ENCODE results near the gene TLR4. TPM values are rescaled to one million over a fixed set of nuclear protein-coding genes. Genes with fewer than 3 reads are reported as not detected.

TLR4 gene
- total and polyA plus RNA-seq, 10 of the 15 experiments (the other 5 are each of a cell fraction or from before 2014, with no cell fraction given) = 0.03 to 0.50 (median 0.16) TPM

DNA sequence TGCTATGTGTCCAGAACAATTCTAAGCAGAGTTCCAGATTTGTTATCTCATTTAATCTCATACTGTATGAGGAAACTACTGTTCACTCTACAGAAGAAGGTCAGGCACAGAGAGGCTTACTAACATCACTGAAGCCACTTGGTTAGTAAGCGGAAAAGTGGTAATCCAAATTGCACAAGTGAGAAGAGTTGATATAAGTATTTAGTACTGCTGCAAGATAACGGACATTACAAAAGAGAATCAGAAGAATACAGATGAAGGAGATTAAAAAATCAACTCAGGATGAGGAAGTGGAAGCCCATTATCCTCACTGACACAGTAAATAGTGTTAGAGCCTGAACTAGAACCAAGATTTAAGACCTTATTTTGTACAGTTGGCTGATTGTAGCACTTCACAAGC lies 22.3 kb upstream of the TLR4 start:
- intact Hi-C loops (cut with micrococcal nuclease; ENCODE audit: unreplicated experiment) = loop anchor here (2.0 kb wide), 2 partner anchors 23 to 45 kb away; partner anchors contain the start of gene TLR4
- POLR2A ChIA-PET = no interaction called here
- Histone ChIP-seq H3K4me2 (ENCODE audit: control insufficient read depth, insufficient read depth) (no peak overlapping the region), H3K27ac (ENCODE audit: control insufficient read depth, insufficient read depth) (no peak overlapping the region), H4K20me1 (ENCODE audit: control insufficient read depth, insufficient read depth) (no peaks in the 10 kb centered on the region), H3K4me1 (ENCODE audit: control insufficient read depth, insufficient read depth, low read length) (no peaks in the 10 kb centered on the region), H3K4me3 (no peak overlapping the region), H2AFZ (ENCODE audit: control insufficient read depth, low read depth, low read length) (no peak overlapping the region), H3K79me2 (ENCODE audit: control insufficient read depth, insufficient read depth, low read length) (no peaks in the 10 kb centered on the region), H3K9ac (ENCODE audit: control insufficient read depth, insufficient read depth, low read length) (no peak overlapping the region), H3K9me3 (replicated peaks; ENCODE audit: control insufficient read depth, insufficient read depth, low read length) (no peaks in the 10 kb centered on the region), H3K27me3 (replicated peaks in 1 of 2; ENCODE audit: control insufficient read depth in 2 of 2, insufficient read depth in 2 of 2, low read length in 1 of 2) (no peaks in the 10 kb centered on the region), H3K36me3 (ENCODE audit: control insufficient read depth in 2 of 2, insufficient read depth in 2 of 2, low read length in 1 of 2) (no peaks in the 10 kb centered on the region)
- DNase-seq (ENCODE audit: low read depth, low spot score) (no peak), FAIRE-seq (no peak), ATAC-seq (no peak)
- in situ Hi-C loops (cut with MboI) = no loop called here
- BruUV-seq (replicated peaks) = no TSS peak
- RAD21 ChIA-PET (ENCODE audit: unreplicated experiment) = interaction anchor here (1.0 kb wide), 1 partner anchor 22 kb away, joined by 3 read pairs; the partner anchor contains the start of gene TLR4
- 50% methylated on average over 2 of the region's 2 CpGs for WGBS (ENCODE audit: insufficient coverage, insufficient replicate concordance, low lambda C conversion rate, missing lambda C conversion rate)
- CTCF ChIA-PET = interaction anchor here (1.5 kb wide), 1 partner anchor 38 kb away, joined by 4 read pairs; no protein-coding TSS in a partner anchor
- SMC1A ChIA-PET (ENCODE audit: uncharacterized antibody, unreplicated experiment) = no interaction called here
- no peak for TF ChIP-seq CREB1 (IDR thresholded peaks at IDR 0.05; ENCODE audit: low read depth)
- TF ChIP-seq PML (IDR thresholded peaks at IDR 0.05; ENCODE audit: low read length) = no peak
- no peak for TF ChIP-seq EGR1 (IDR thresholded peaks at IDR 0.05; ENCODE audit: borderline replicate concordance in 1 of 2, low read depth in 2 of 2, low read length in 2 of 2)
- TF ChIP-seq MYB (IDR thresholded peaks at IDR 0.05; ENCODE audit: borderline replicate concordance, low read depth, low read length) = no peak
- TF ChIP-seq PRDM15 (CRISPR knock-in tag; IDR thresholded peaks at IDR 0.05) = no peak
- TF ChIP-seq, protein P1, sequence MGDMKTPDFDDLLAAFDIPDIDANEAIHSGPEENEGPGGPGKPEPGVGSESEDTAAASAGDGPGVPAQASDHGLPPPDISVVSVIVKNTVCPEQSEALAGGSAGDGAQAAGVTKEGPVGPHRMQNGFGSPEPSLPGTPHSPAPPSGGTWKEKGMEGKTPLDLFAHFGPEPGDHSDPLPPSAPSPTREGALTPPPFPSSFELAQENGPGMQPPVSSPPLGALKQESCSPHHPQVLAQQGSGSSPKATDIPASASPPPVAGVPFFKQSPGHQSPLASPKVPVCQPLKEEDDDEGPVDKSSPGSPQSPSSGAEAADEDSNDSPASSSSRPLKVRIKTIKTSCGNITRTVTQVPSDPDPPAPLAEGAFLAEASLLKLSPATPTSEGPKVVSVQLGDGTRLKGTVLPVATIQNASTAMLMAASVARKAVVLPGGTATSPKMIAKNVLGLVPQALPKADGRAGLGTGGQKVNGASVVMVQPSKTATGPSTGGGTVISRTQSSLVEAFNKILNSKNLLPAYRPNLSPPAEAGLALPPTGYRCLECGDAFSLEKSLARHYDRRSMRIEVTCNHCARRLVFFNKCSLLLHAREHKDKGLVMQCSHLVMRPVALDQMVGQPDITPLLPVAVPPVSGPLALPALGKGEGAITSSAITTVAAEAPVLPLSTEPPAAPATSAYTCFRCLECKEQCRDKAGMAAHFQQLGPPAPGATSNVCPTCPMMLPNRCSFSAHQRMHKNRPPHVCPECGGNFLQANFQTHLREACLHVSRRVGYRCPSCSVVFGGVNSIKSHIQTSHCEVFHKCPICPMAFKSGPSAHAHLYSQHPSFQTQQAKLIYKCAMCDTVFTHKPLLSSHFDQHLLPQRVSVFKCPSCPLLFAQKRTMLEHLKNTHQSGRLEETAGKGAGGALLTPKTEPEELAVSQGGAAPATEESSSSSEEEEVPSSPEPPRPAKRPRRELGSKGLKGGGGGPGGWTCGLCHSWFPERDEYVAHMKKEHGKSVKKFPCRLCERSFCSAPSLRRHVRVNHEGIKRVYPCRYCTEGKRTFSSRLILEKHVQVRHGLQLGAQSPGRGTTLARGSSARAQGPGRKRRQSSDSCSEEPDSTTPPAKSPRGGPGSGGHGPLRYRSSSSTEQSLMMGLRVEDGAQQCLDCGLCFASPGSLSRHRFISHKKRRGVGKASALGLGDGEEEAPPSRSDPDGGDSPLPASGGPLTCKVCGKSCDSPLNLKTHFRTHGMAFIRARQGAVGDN (IDR thresholded peaks at IDR 0.05) = no peak
- TF ChIP-seq ESRRA (IDR thresholded peaks at IDR 0.05; ENCODE audit: low read length) = no peak
- TF ChIP-seq, protein P2, sequence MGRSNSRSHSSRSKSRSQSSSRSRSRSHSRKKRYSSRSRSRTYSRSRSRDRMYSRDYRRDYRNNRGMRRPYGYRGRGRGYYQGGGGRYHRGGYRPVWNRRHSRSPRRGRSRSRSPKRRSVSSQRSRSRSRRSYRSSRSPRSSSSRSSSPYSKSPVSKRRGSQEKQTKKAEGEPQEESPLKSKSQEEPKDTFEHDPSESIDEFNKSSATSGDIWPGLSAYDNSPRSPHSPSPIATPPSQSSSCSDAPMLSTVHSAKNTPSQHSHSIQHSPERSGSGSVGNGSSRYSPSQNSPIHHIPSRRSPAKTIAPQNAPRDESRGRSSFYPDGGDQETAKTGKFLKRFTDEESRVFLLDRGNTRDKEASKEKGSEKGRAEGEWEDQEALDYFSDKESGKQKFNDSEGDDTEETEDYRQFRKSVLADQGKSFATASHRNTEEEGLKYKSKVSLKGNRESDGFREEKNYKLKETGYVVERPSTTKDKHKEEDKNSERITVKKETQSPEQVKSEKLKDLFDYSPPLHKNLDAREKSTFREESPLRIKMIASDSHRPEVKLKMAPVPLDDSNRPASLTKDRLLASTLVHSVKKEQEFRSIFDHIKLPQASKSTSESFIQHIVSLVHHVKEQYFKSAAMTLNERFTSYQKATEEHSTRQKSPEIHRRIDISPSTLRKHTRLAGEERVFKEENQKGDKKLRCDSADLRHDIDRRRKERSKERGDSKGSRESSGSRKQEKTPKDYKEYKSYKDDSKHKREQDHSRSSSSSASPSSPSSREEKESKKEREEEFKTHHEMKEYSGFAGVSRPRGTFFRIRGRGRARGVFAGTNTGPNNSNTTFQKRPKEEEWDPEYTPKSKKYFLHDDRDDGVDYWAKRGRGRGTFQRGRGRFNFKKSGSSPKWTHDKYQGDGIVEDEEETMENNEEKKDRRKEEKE (IDR thresholded peaks at IDR 0.05) = no peak
- no peak for TF ChIP-seq SREBF2 (IDR thresholded peaks at IDR 0.05; ENCODE audit: low read length)
- no peak for TF ChIP-seq TBL1XR1 (IDR thresholded peaks at IDR 0.05; ENCODE audit: low read depth, low read length)
- TF ChIP-seq BMI1 (IDR thresholded peaks at IDR 0.05; ENCODE audit: borderline replicate concordance) = no peak
- no peak for TF ChIP-seq KAT2A (conservative IDR thresholded peaks at IDR 0.05; ENCODE audit: control insufficient read depth, low read depth, low read length)
- TF ChIP-seq POLR2AphosphoS5 (IDR thresholded peaks at IDR 0.05; ENCODE audit: low read length) = no peak
- TF ChIP-seq RELA (IDR thresholded peaks at IDR 0.05; ENCODE audit: borderline replicate concordance, partially characterized antibody) = no peak
- TF ChIP-seq RAD51 (IDR thresholded peaks at IDR 0.05) = no peak

Data from GM12878 (cell line).